OCI-M2 (cell line): ENCODE measurements around the gene UBASH3B.

Source experiments
- DNase-seq: peaks from one replicate; lab custom pipeline; 2025; ENCODE audit not compliant: unreplicated experiment; lab: John Stamatoyannopoulos, UW

Gene UBASH3B

DNA sequence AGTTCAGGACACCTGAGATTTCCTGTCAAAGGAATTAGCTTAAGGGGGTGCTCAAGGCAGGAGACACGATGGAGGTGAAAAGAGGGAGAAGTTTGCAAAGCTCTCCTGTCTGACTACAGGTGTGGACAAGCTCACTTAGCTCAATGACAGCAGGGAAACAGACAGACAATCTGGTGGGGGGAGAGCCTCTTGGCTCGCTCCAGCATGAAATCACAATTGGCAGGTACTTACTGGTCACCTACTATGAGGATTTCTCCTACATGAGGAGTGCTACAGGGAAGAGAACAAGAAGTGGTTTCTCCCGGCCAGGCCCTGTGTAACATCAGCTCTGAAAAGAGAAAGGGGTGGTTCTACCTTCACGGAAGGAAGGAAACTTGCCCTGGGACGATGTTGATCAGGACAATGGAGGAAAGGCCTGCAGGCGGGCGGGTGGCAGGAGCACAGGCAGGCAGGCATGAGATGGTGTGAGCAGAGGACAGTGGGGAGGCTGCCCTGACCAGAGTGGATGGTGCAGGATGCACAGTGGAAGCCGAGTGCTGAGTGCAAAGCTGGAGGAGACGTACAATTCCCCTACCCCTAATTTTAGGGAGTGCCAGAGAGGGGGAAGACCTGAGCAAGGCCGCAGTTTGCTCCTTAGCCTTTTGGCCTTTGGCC, 124.9 kb downstream of the UBASH3B start:
- DNase-seq = no peak

DNA sequence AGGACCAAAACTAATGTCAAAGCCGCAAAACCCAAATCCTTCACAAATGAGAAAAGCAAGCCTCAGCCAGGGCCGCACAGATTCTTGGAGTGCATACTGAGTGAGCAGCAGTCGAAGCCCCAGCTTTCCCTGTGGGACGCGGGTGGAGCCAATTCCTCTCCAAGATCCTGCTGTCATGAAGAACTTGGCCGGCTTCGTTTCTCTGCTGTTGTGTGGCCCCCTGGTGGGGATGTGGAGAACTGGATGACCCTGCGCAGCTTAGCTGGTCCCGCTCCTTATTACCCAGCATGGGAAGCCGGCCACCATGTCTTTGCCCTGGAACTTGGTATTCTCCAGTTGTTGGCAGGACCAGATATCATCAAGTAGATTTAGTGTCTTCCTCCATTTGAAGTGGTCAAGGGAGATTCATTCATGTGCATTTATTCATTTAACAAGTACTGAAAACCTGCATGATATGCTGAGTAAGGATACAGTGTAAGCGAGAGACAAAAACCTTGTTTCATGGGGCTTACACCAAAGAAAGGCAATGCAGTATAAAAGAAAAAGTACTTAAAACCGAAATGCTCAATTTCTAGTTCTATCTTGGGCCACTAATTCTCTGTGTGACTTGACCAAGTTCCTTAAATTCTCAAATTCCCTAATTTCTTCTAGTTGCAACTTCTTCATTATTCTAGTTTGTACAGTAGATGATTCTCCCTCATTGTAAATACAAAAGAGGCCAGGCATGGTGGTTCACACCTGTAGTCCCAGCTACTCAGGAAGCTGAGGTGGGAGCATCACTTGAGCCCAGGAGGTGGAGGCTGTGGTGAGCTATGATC, 126.1 kb downstream of the UBASH3B start:
- no peak for DNase-seq

- no peak for DNase-seq
Observed at GRCh38 chr11:122782222-122782621, 126.7 kb downstream of the UBASH3B start.

DNA sequence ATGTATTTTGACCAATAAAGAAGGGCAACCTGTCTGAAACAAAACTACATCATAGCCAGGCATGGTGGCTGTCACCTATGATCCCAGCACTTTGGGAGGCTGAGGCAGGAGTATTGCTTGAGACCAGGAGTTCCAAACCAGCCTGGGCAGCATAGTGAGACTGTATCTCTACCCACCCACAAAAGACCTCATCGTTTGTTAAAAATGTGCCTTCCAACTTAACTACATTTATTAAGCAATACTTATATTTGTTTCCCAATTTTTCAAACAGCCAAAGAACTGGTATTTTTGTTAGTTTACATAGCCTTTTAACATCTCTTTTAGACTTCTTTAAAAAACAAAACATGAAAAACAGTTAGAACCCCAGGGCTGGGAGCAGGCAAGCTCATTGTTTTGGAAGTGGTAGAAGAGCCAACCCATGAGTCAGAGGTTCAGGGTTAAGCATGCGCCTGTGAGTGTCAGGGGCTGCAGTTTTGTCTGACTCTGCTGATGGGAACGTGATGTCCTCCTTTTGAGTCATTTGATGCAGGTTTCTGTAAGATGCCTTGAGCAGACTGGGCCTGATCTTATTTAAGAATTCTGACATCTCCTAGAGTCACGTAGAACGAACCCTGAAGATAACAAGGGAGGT, 128.9 kb downstream of the UBASH3B start:
- no peak for DNase-seq

GRCh38 chr11:122785031-122785541, 129.6 kb downstream of the UBASH3B start:
- DNase-seq = no peak

DNA sequence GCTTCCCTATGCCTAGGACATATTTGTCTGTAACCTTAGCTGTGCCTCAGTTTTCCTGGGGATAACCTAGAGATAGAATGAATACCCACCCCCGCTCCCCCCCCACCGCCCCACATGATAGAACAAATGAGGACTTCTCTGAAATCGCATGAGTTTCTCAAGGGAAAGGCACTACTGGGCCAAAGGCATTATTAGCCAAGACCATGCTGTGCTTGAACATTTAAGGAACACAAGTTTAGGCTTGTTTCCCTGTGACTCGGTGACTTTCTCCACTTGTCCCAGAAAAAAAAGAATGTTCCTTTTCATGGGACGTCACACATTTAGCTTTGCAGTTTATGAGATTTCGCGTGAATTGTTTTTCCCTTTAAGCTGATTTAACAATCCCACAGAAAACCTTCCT, 131.4 kb downstream of the UBASH3B start:
- DNase-seq = no peak

GRCh38 chr11:122788781-122789535, 133.4 kb downstream of the UBASH3B start:
- DNase-seq = no peak

DNA sequence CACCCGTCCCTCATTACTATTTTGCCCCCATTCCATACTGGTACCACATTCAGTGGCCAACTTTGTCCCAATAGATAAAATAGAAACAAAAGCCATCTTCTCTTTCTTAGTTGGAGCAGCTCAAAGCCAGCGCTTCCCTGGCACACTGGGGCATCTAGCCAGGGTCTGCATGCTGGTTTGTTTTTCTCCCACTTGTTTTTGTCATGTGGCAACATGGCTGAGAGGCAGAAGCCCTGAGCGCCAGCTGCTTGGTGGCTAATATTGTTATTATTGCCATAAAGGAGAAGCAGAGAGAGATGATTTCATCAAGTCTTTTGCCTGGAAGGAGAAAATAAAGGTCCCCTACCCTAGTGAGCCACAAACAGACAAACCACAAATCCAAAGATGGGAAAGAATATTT, 134.4 kb downstream of the UBASH3B start:
- DNase-seq = no peak

DNA sequence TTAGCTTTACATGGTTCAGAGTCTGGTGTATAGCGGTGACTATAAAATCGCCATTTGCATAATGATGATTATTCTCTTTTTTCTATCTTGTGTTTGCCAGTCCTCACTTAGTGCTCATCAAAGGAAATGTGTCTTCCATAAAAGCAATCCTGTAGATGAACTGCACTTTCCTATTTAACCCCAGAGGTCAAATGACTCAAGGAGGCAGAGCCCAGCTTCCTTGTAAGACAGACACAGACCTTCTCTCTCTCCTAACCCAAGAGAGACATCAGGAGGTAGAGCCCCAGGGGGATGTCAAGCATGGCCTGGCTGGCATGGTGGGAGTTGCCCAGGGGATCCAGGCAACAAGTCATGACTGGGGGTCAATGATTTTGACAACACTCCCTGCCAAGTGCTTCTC, 135.9 kb downstream of the UBASH3B start:
- DNase-seq = no peak

GRCh38 chr11:122791836-122792235, 136.3 kb downstream of the UBASH3B start:
- no peak for DNase-seq

GRCh38 chr11:122793515-122793914, 138.0 kb downstream of the UBASH3B start:
- no peak for DNase-seq

GRCh38 chr11:122795307-122795706, 139.8 kb downstream of the UBASH3B start:
- DNase-seq = no peak

DNA sequence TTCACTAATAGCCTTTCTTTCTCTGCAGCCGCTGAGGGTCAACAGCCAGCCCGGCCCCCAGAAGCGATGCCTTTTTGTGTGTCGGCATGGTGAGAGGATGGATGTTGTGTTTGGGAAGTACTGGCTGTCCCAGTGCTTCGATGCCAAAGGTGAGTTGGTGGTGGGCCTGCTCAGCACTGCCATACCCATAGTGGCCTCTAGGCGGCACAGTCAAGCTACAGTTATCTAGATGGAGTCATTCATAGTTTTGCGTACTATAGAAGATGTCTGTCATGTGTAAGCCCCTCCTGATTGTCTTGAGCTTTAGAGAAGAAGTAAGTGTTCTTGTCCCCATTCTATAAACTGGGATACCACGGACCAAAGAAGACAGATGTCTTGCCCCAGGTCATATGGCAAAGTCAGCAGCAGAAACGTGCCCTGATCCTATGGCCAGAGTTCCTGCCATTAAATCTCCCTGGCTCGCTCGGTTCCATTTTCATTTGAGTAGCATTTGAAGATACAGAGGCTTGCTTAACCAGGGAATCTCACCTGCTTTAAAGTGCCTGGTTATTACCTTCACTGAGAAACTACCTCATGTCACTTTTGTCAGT, 140.7 kb downstream of the UBASH3B start:
- DNase-seq = no peak

GRCh38 chr11:122797651-122798050, 142.1 kb downstream of the UBASH3B start:
- DNase-seq = no peak

- no peak for DNase-seq
Observed at GRCh38 chr11:122799406-122800105, 144.0 kb downstream of the UBASH3B start.

- DNase-seq = no peak
Observed at GRCh38 chr11:122802876-122803275, 147.4 kb downstream of the UBASH3B start.

DNA sequence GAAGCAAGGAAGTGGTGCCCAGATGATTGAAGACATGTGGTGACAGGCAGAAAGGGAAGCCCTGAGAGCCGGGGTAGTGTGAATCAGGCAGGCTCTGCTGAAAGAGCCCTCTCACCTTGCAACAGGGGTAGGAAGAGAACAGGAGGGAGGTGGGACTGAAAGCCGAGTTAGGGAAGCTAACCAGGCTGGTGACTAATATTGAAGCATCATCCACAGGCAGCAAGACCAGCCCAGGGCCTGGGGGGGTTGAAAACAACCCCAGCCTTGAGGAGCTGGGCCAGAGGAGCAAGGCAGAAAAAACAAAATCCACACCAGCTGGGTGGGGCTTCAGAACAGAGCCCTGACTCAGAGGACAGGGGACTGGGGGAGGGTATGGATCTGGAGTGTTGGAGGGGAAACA, 147.8 kb downstream of the UBASH3B start:
- no peak for DNase-seq

DNA sequence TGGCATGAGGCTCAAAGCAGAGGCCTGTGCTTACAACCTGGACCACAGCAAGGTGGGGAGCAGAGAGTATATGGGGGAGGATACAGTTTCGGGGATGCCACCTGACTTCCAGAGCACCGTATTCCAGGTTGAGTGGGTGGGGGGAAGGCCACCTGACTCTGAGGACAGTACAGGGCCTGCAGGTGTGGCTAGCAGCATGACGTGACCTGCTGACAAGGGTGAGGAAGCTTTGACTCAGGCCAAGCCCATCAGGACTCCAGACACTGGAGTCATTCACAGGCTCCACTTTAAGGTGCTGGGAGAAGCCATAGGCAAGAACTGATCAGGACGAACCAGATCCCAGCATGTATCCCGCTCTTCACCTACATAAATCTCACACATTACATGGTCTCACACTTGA, 148.2 kb downstream of the UBASH3B start:
- DNase-seq = no peak

- no peak for DNase-seq
Observed at GRCh38 chr11:122804161-122804560, 148.6 kb downstream of the UBASH3B start.

GRCh38 chr11:122804796-122805195, 149.3 kb downstream of the UBASH3B start:
- DNase-seq = no peak
